GM21619 (cell line): ENCODE results near the gene CRACDL.
"Not testable (repeated sequence)": the region's sequence is repeated elsewhere in the genome, so short reads cannot be mapped to it uniquely, and the experiment has no call there.

Experiments
- ATAC-seq: cut with Tn5 transposase; IDR thresholded peaks from one replicate; pipeline ENCODE4 v1.9.1; 2021; ENCODE audit not compliant: unreplicated experiment

CRACDL gene

GRCh38 chr2:98759338-98759737, 176.7 kb downstream of the CRACDL start:
- ATAC-seq, result no peak

GRCh38 chr2:98757904-98758421, 178.1 kb downstream of the CRACDL start:
- peak; percentile 84 for ATAC-seq

- ATAC-seq, result no peak
Observed at GRCh38 chr2:98753801-98754200, 182.2 kb downstream of the CRACDL start.

- ATAC-seq, result not testable (repeated sequence)
Observed at GRCh38 chr2:98752711-98753110, 183.3 kb downstream of the CRACDL start.

GRCh38 chr2:98751748-98752147, 184.3 kb downstream of the CRACDL start:
- no peak for ATAC-seq

GRCh38 chr2:98750593-98751282, 185.3 kb downstream of the CRACDL start:
- ATAC-seq, result no peak

- no peak for ATAC-seq
Observed at GRCh38 chr2:98749066-98749450, 187.0 kb downstream of the CRACDL start.

- no peak for ATAC-seq
Observed at GRCh38 chr2:98748292-98749065, 187.5 kb downstream of the CRACDL start.

GRCh38 chr2:98747888-98748287, 188.1 kb downstream of the CRACDL start:
- no peak for ATAC-seq

- ATAC-seq, result no peak
Observed at GRCh38 chr2:98746426-98746825, 189.6 kb downstream of the CRACDL start.

- ATAC-seq, result no peak
Observed at GRCh38 chr2:98744595-98744994, 191.4 kb downstream of the CRACDL start.
